Glutamatergic neuron (in vitro differentiated cells): ENCODE measurements around the gene BIK. TPM values are rescaled to one million over a fixed set of nuclear protein-coding genes. Genes with fewer than 3 reads are reported as not detected.

Experiments
- DNase-seq: peaks from one replicate; pipeline ENCODE4 v3.0.0; 2022
- H3K27ac Mint-ChIP-seq: one replicate; pipeline ENCODE4 v1.8.0; 2020; ENCODE audit warnings: mild to moderate bottlenecking, mixed read lengths, inconsistent platforms; ENCODE audit not compliant: unreplicated experiment
- H3K27me3 Mint-ChIP-seq: one replicate; pipeline ENCODE4 v1.8.0; 2020; ENCODE audit warnings: mild to moderate bottlenecking, moderate library complexity, mixed read lengths, inconsistent platforms; ENCODE audit not compliant: unreplicated experiment
- H3K36me3 Mint-ChIP-seq: one replicate; pipeline ENCODE4 v1.8.0; 2020; ENCODE audit warnings: mild to moderate bottlenecking, mixed read lengths, inconsistent platforms; ENCODE audit not compliant: unreplicated experiment
- H3K4me1 Mint-ChIP-seq: one replicate; pipeline ENCODE4 v1.8.0; 2020; ENCODE audit warnings: mild to moderate bottlenecking, low read depth, mixed read lengths, inconsistent platforms; ENCODE audit not compliant: unreplicated experiment
- H3K4me3 Mint-ChIP-seq: one replicate; pipeline ENCODE4 v1.8.0; 2020; ENCODE audit warnings: mild to moderate bottlenecking, mixed read lengths, inconsistent platforms; ENCODE audit not compliant: unreplicated experiment
- H3K9me3 Mint-ChIP-seq: one replicate; pipeline ENCODE4 v1.8.0; 2020; ENCODE audit warnings: mild to moderate bottlenecking, moderate library complexity, mixed read lengths, inconsistent platforms; ENCODE audit not compliant: unreplicated experiment
- total RNA-seq: library from RNA; stranded (reverse); fragmentation: NEBNext Ultra II Directional; extraction: Animal tissue kit (Norgen Biotek cat#: 25700); gene quantifications from one replicate; pipeline ENCODE4 v1.2.1, GENCODE V29; 2021; ENCODE audit not compliant: unreplicated experiment
- TF ChIP-seq, protein P1 (sequence below): fragments of 200-600 bp; sonication (generic); IDR thresholded peaks from one replicate; pipeline ENCODE4 v1.5.0; 2021; ENCODE audit not compliant: partially characterized antibody, unreplicated experiment

Gene BIK
- total RNA-seq, 1 donor from 2014 or later: 17.3 TPM

DNA sequence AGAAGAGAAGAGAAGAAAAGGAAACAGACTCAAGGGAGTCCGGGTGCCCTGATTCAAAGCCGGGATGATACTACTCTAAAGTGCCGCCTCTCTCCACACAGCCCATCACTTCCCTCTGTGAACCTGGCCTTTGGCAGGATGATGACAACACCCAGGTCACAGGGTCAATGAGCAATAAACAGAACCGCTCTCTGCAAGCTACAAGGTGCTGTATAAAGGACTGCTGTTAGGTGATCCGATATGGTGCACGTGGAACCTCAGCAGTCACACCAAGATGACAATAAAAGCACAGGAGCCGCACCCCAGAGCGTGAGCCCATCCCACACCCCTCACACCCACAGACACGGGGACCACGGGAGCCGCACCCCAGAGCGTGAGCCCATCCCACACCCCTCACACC, 32.0 kb upstream of the BIK start:
- no peaks in the 10 kb centered on the region for H3K4me1 Mint-ChIP-seq
- H3K4me3 Mint-ChIP-seq: no peak overlapping the region
- H3K9me3 Mint-ChIP-seq: peaks cover 7% of the 10 kb centered on the region
- TF ChIP-seq, protein P1, sequence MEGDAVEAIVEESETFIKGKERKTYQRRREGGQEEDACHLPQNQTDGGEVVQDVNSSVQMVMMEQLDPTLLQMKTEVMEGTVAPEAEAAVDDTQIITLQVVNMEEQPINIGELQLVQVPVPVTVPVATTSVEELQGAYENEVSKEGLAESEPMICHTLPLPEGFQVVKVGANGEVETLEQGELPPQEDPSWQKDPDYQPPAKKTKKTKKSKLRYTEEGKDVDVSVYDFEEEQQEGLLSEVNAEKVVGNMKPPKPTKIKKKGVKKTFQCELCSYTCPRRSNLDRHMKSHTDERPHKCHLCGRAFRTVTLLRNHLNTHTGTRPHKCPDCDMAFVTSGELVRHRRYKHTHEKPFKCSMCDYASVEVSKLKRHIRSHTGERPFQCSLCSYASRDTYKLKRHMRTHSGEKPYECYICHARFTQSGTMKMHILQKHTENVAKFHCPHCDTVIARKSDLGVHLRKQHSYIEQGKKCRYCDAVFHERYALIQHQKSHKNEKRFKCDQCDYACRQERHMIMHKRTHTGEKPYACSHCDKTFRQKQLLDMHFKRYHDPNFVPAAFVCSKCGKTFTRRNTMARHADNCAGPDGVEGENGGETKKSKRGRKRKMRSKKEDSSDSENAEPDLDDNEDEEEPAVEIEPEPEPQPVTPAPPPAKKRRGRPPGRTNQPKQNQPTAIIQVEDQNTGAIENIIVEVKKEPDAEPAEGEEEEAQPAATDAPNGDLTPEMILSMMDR: no peak
- H3K27ac Mint-ChIP-seq: no peak overlapping the region
- peaks cover 3% of the 10 kb centered on the region for H3K27me3 Mint-ChIP-seq
- H3K36me3 Mint-ChIP-seq: no peaks in the 10 kb centered on the region
- DNase-seq: no peak

DNA sequence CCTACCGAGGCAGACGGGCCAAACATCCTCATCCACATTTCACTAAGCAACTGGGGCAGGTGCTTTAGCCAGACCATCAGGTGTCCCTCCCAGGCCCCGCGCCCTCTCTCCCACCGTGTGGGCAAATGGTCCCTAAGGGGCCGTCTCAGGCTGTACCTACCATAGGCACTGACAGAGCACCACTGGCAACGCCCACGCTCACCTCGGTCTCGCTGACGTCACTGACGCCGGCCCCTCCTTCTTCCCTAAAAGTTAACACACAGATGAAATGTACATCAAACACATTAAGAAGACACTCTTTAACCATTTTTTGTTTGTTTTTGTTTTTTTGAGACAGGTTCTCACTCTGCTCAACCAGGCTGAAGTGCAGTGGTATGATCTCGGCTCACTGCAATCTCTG, 30.8 kb upstream of the BIK start:
- peaks cover 3% of the 10 kb centered on the region for H3K27me3 Mint-ChIP-seq
- peaks cover 7% of the 10 kb centered on the region for H3K9me3 Mint-ChIP-seq
- TF ChIP-seq, protein P1: no peak
- no peaks in the 10 kb centered on the region for H3K4me1 Mint-ChIP-seq
- no peak overlapping the region for H3K4me3 Mint-ChIP-seq
- H3K36me3 Mint-ChIP-seq: no peaks in the 10 kb centered on the region
- H3K27ac Mint-ChIP-seq: no peak overlapping the region
- no peak for DNase-seq

DNA sequence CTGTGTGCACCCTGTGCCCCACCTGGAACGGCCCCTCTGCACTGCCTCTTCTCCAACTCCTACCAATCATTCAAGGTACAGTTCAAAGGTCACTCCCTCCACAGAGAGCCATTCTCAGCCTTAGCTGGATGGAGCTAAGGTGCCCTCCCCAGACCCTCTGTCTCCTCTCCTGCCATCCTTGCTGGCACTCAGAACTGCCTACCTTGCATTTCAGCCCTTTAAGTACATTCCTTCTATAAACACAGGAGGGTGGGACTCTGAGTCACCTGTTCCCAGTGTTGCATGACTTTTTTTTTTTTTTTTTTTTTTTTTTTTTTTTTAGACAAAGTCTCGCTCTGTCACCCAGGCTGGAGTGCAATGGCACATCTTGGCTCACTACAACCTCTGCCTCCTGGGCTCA, 29.9 kb upstream of the BIK start:
- no peak for DNase-seq
- Mint-ChIP-seq H3K4me1 (no peaks in the 10 kb centered on the region), H3K9me3 (peaks cover 11% of the 10 kb centered on the region), H3K27me3 (peaks cover 3% of the 10 kb centered on the region), H3K36me3 (peaks cover 6% of the 10 kb centered on the region), H3K27ac (no peak overlapping the region), H3K4me3 (no peak overlapping the region)
- TF ChIP-seq, protein P1: no peak

DNA sequence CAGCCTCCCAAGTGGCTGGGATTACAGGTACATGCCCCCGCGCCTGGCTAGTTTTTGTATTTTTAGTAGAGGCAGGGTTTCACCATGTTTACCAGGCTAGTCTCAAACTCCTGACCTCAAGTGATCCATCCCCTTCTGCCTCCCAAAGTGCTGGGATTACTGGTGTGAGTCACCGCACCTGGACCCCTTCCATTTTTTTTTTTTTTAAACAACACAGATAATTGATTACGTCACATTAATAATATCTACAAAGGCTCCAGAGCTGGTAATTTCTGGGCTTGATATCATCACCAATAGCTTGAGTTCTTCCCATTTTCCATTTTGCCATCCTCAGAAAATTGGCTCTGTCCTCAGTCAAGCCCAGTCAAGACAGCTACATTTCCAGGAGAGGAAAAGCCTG, 28.6 kb upstream of the BIK start:
- H3K9me3 Mint-ChIP-seq: peaks cover 13% of the 10 kb centered on the region
- TF ChIP-seq, protein P1: no peak
- H3K4me3 Mint-ChIP-seq: no peak overlapping the region
- no peak for DNase-seq
- H3K27ac Mint-ChIP-seq: no peak overlapping the region
- peaks cover 1% of the 10 kb centered on the region for H3K4me1 Mint-ChIP-seq
- peaks cover 7% of the 10 kb centered on the region for H3K36me3 Mint-ChIP-seq
- peaks cover 4% of the 10 kb centered on the region for H3K27me3 Mint-ChIP-seq

DNA sequence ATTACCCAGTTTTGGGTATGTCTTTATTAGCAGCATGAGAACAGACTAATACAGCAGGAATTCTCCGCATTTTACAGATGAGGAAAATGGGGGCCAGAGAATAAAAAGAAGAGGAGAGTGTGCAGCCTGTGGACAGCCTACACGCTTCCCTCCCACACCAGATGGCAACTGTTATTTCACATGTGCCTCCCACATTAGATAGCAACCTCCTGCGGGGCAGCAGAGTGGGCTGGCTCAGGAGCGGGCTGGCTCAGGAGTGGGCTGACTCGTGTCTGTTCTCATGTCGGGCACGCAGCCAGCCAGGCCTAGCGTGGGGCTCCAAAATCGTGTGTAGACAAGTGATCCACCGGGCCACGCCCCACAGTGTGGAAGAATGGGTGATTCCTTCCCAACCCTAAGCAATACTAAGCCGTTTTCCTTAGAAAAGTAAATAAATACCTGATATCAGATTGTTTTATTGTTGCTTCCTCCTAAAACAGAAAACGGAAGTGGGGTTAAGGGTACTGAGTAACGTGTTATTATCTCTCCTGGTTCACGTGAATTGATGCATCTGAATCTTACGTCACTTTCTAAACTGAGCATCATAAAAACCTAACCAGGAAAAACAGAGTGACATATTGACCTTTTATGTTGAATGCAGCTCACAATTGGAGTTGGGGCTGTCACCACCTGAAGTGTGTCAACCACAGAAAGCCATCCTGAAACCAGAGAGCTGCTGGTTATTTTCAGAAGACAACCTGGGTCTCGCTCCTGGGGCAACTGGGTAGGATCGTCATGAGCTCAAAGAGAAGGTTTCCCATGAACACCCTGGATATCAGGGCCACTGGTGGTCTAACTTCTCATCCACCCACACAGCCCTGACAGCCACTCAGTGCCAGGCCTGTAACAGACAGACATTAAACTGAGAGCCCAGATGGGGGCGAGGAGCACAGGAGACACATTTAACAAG, 24.6 kb upstream of the BIK start:
- Mint-ChIP-seq H3K9me3 (peaks cover 10% of the 10 kb centered on the region), H3K4me1 (peaks cover 6% of the 10 kb centered on the region), H3K27me3 (peaks cover 6% of the 10 kb centered on the region), H3K27ac (peak overlapping the region; percentile 17), H3K36me3 (peaks cover 11% of the 10 kb centered on the region), H3K4me3 (no peak overlapping the region)
- no peak for DNase-seq
- TF ChIP-seq, protein P1: no peak
